GM12874 (cell line): ENCODE data around the gene STARD10.

Experiments used
- CTCF ChIP-seq: IDR thresholded peaks from 2 replicates; pipeline ENCODE4 v1.5.1; 2011; ENCODE audit warnings: low read depth, mild to moderate bottlenecking, control low read depth, low read length, moderate library complexity; ENCODE audit not compliant: insufficient read depth

STARD10 gene

DNA sequence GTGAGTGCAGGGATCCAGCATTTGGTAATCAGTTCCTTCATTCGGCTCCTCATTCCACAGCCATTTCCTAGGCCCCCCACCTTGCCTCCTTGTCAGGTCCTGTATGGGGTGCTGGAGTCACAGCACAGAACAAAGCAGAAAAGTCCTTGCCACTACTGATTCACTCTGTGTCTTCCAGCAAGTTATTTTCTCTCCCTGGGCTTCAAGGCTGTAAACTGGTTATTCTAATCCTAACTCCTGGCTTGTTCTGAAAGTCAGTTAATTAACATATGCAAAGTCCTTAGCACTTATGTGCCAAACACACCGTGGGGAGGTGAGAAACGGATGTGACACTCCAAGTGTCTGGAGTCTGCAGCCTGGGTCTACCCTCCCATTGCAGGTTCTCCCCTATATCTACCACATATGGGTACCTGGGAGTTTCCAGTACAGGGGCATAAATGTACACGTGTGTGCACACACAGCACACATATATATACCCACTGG lies 89.0 kb downstream of the STARD10 start:
- TF ChIP-seq CTCF: no peak
